ENCODE measurements around the gene SPOCK1. TPM values are rescaled to one million over a fixed set of nuclear protein-coding genes. Genes with fewer than 3 reads are reported as not detected.

Gene SPOCK1
- total and polyA plus RNA-seq, 2 experiments from 2014 or later = 5.6 to 10.1 TPM

DNA sequence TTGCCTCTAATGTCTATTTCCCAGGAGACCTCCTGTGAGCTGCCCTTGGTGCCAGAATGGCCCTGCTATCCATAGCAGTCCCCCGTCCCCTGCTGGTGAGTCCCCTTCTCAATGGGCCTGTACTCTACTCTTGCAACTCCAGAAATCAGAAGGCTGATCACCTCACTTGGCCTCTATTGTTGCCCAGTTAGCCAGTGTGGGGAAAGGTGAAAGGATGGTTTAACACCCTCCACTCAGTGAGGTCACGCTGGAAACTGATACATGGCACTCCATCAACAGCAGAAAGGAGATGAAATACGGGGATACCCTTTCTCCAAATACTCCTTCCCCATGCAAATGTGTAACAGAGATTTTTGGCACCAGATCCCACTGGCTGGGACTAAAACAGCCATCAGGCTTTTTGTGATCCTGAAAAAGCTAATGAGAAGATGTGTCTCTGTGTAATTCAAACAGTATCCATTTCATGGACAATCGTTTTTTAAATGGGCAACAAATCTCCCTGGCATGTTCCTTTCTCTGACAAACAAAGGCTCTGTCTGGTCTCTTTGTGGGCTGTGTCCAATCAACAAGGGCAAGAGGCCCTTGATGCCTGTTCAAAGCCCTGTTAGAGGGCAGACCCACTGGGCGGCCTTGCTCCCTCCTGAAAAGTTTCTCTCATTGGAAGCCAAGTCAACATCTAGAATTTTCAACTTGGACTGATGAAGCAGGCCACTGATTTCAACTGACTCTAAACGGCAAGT, 343.7 kb downstream of the SPOCK1 start:
- H3K9me3 ChIP-seq (ENCODE audit: low read depth) = no peaks in the 10 kb centered on the region
- no peaks in the 10 kb centered on the region for H3K9me2 ChIP-seq (replicated peaks; ENCODE audit: insufficient read depth)
- no peak overlapping the region for H3K27ac ChIP-seq
- no peak overlapping the region for H3K4me3 ChIP-seq
- H3K4me1 ChIP-seq (ENCODE audit: insufficient read depth) = no peaks in the 10 kb centered on the region
- H3K27me3 ChIP-seq = no peaks in the 10 kb centered on the region
- no peak overlapping the region for H3K4me2 ChIP-seq
- no peaks in the 10 kb centered on the region for H4K20me1 ChIP-seq (ENCODE audit: insufficient read depth, poor library complexity, severe bottlenecking)
- H3K36me3 ChIP-seq (replicated peaks; ENCODE audit: insufficient read depth, low read depth) = no peaks in the 10 kb centered on the region
- DNase-seq (ENCODE audit: low spot score) = no peak
- WGBS (ENCODE audit: low lambda C conversion rate, missing lambda C conversion rate) = 87% methylated on average over 6 of the region's 6 CpGs
- H3K79me2 ChIP-seq = no peaks in the 10 kb centered on the region
- no peak overlapping the region for H2AFZ ChIP-seq
- TF ChIP-seq EZH2 (IDR thresholded peaks at IDR 0.05; ENCODE audit: borderline replicate concordance) (no peak), EZH2phosphoT487 (IDR thresholded peaks at IDR 0.05; ENCODE audit: low read depth, severe bottlenecking, unreplicated experiment) (no peak), CTCF (IDR thresholded peaks at IDR 0.05; ENCODE audit: poor library complexity) (no peak)

DNA sequence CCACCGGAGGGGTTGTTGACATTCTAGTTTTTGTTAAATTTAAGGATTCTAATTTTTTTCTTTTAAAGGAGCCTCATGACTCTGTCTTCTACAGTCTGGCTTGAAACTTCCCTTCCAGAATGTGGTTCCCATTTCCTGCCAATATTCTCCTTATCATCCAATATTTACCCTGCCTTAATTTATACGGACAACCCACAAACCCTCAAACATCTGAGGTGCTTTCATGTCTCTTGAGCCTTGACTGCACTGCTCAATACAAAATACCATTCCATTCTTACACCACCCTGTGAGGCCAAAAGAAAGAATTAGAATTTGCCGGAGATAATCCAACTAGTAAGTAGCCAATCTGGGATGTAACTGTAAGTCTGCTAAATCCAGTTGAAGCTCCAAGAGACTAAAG, 346.5 kb downstream of the SPOCK1 start:
- Histone ChIP-seq H3K4me3 (no peak overlapping the region), H3K4me1 (ENCODE audit: insufficient read depth) (no peaks in the 10 kb centered on the region), H3K4me2 (no peak overlapping the region), H3K9me2 (replicated peaks; ENCODE audit: insufficient read depth) (no peaks in the 10 kb centered on the region), H3K27me3 (no peaks in the 10 kb centered on the region), H3K27ac (no peak overlapping the region), H3K79me2 (no peaks in the 10 kb centered on the region), H2AFZ (no peak overlapping the region), H3K9me3 (ENCODE audit: low read depth) (no peaks in the 10 kb centered on the region), H3K36me3 (replicated peaks; ENCODE audit: insufficient read depth, low read depth) (no peaks in the 10 kb centered on the region), H4K20me1 (ENCODE audit: insufficient read depth, poor library complexity, severe bottlenecking) (no peaks in the 10 kb centered on the region)
- DNase-seq (ENCODE audit: low spot score) = no peak
- TF ChIP-seq EZH2 (IDR thresholded peaks at IDR 0.05; ENCODE audit: borderline replicate concordance) (no peak), EZH2phosphoT487 (IDR thresholded peaks at IDR 0.05; ENCODE audit: low read depth, severe bottlenecking, unreplicated experiment) (no peak), CTCF (IDR thresholded peaks at IDR 0.05; ENCODE audit: poor library complexity) (no peak)
- 82% methylated on average over 3 of the region's 3 CpGs for WGBS (ENCODE audit: low lambda C conversion rate, missing lambda C conversion rate)

GRCh38 chr5:137148655-137149054, 350.5 kb downstream of the SPOCK1 start:
- peaks cover 7% of the 10 kb centered on the region for H3K4me1 ChIP-seq (ENCODE audit: insufficient read depth)
- DNase-seq (ENCODE audit: low spot score) = no peak
- no peaks in the 10 kb centered on the region for H3K9me3 ChIP-seq (ENCODE audit: low read depth)
- no peak overlapping the region for H3K4me3 ChIP-seq
- H3K79me2 ChIP-seq = no peaks in the 10 kb centered on the region
- no peaks in the 10 kb centered on the region for H3K36me3 ChIP-seq (replicated peaks; ENCODE audit: insufficient read depth, low read depth)
- H3K4me2 ChIP-seq = no peak overlapping the region
- H4K20me1 ChIP-seq (ENCODE audit: insufficient read depth, poor library complexity, severe bottlenecking) = no peaks in the 10 kb centered on the region
- 85% methylated on average over 2 of the region's 2 CpGs for WGBS (ENCODE audit: low lambda C conversion rate, missing lambda C conversion rate)
- H3K27me3 ChIP-seq = no peaks in the 10 kb centered on the region
- no peaks in the 10 kb centered on the region for H3K9me2 ChIP-seq (replicated peaks; ENCODE audit: insufficient read depth)
- no peak overlapping the region for H2AFZ ChIP-seq
- no peak overlapping the region for H3K27ac ChIP-seq
- no peak for TF ChIP-seq EZH2phosphoT487 (IDR thresholded peaks at IDR 0.05; ENCODE audit: low read depth, severe bottlenecking, unreplicated experiment)
- TF ChIP-seq EZH2 (IDR thresholded peaks at IDR 0.05; ENCODE audit: borderline replicate concordance) = no peak
- no peak for TF ChIP-seq CTCF (IDR thresholded peaks at IDR 0.05; ENCODE audit: poor library complexity)

Data from hepatocyte (in vitro differentiated cells).